Neuronal stem cell (in vitro differentiated cells): ENCODE measurements around the gene TNNC1. TPM values are rescaled to one million over a fixed set of nuclear protein-coding genes. Genes with fewer than 3 reads are reported as not detected.

Source experiments
- DNase-seq: peaks from one replicate; pipeline ENCODE4 v3.0.0-alpha.2; 2013; ENCODE audit warnings: low spot score
- H2AFZ ChIP-seq: one replicate; pipeline ENCODE4 v1.6.1; 2013; ENCODE audit warnings: mild to moderate bottlenecking, low read length, inconsistent platforms
- H2AK5ac ChIP-seq: 2 replicates; pipeline ENCODE4 v1.6.1; 2013; ENCODE audit warnings: low read depth, mild to moderate bottlenecking, inconsistent platforms, low read length, moderate library complexity, mixed read lengths
- H2BK120ac ChIP-seq: 2 replicates; pipeline ENCODE4 v1.6.1; 2013; ENCODE audit warnings: low read depth, mild to moderate bottlenecking, inconsistent platforms, low read length, moderate library complexity, mixed read lengths
- H2BK12ac ChIP-seq: one replicate; pipeline ENCODE4 v1.6.1; 2013; ENCODE audit warnings: low read length, inconsistent platforms
- H2BK15ac ChIP-seq: 2 replicates; pipeline ENCODE4 v1.6.1; 2013; ENCODE audit warnings: mild to moderate bottlenecking, low read length, inconsistent platforms, mixed read lengths
- H2BK5ac ChIP-seq: one replicate; pipeline ENCODE4 v1.6.1; 2013; ENCODE audit warnings: inconsistent platforms, mild to moderate bottlenecking, low read length, moderate library complexity
- H3K14ac ChIP-seq: one replicate; pipeline ENCODE4 v1.6.1; 2013; ENCODE audit warnings: low read length, inconsistent platforms
- H3K18ac ChIP-seq: 2 replicates; pipeline ENCODE4 v1.6.1; 2013; ENCODE audit warnings: low read length, inconsistent platforms
- H3K23ac ChIP-seq: 2 replicates; pipeline ENCODE4 v1.6.1; 2013; ENCODE audit warnings: low read depth, mild to moderate bottlenecking, mixed read lengths, low read length, inconsistent platforms; ENCODE audit not compliant: poor library complexity
- H3K27ac ChIP-seq: replicated peaks from 3 replicates; pipeline ENCODE4 v1.5.1; 2013; ENCODE audit warnings: low read length, inconsistent platforms
- H3K27me3 ChIP-seq, 3 experiments: 2 replicates each; pipeline ENCODE4 v1.6.1; 2013; ENCODE audit warnings: low read length in 3 of 3, mild to moderate bottlenecking in 2 of 3, inconsistent platforms in 1 of 3, low read depth in 1 of 3, mixed read lengths in 1 of 3, moderate library complexity in 1 of 3; ENCODE audit not compliant: control insufficient read depth in 3 of 3, insufficient read depth in 3 of 3
- H3K36me3 ChIP-seq, 2 donors: replicated peaks in 1 of 2; 2 replicates each; pipeline ENCODE4 v1.6.1; 2013; ENCODE audit warnings: low read length in 2 of 2; ENCODE audit not compliant: control insufficient read depth in 2 of 2, insufficient read depth in 2 of 2
- H3K4ac ChIP-seq: 2 replicates; pipeline ENCODE4 v1.6.1; 2013; ENCODE audit warnings: inconsistent platforms, mild to moderate bottlenecking, low read length, moderate library complexity
- H3K4me1 ChIP-seq, 2 donors: 1 replicate in 1 of 2; 2 replicates in 1 of 2; pipeline ENCODE4 v1.6.1; 2013; ENCODE audit warnings: low read length in 2 of 2, low read depth in 1 of 2; ENCODE audit not compliant: control insufficient read depth in 2 of 2, insufficient read depth in 1 of 2
- H3K4me2 ChIP-seq: one replicate; pipeline ENCODE4 v1.6.1; 2013; ENCODE audit warnings: mild to moderate bottlenecking, low read length, inconsistent platforms; ENCODE audit not compliant: insufficient read depth, poor library complexity, severe bottlenecking
- H3K4me3 ChIP-seq, 2 donors: 2 replicates each; pipeline ENCODE4 v1.5.1; 2013; ENCODE audit warnings: low read length in 2 of 2, mild to moderate bottlenecking in 2 of 2, inconsistent platforms in 1 of 2, moderate library complexity in 1 of 2
- H3K79me1 ChIP-seq: one replicate; pipeline ENCODE4 v1.6.1; 2013; ENCODE audit warnings: low read depth, mild to moderate bottlenecking, inconsistent platforms, low read length, moderate library complexity
- H3K9ac ChIP-seq: one replicate; pipeline ENCODE4 v1.6.1; 2013; ENCODE audit warnings: mild to moderate bottlenecking, low read depth, low read length, inconsistent platforms; ENCODE audit not compliant: poor library complexity
- H3K9me3 ChIP-seq, 2 donors: replicated peaks in 1 of 2; 2 replicates each; pipeline versions ENCODE3 to v1.6.1; 2013; ENCODE audit warnings: low read length in 2 of 2, mild to moderate bottlenecking in 2 of 2, inconsistent platforms in 1 of 2, low read depth in 1 of 2, mixed read lengths in 1 of 2, moderate library complexity in 1 of 2; ENCODE audit not compliant: control insufficient read depth in 2 of 2, insufficient read depth in 1 of 2
- H4K8ac ChIP-seq: one replicate; pipeline ENCODE4 v1.6.1; 2013; ENCODE audit warnings: low read depth, mild to moderate bottlenecking, inconsistent platforms, low read length, moderate library complexity
- H4K91ac ChIP-seq: one replicate; pipeline ENCODE4 v1.6.1; 2013; ENCODE audit warnings: low read length, low read depth, mild to moderate bottlenecking, inconsistent platforms; ENCODE audit not compliant: poor library complexity
- WGBS, 2 donors: extraction: QIAGEN DNeasy Blood & Tissue Kit; methylation state at CpG; one replicate each; pipeline ENCODE4 v1.1.7; 2013; ENCODE audit warnings: missing lambda C conversion rate in 2 of 2, mixed read lengths in 1 of 2; ENCODE audit not compliant: insufficient read length in 2 of 2, insufficient replicate concordance in 1 of 2; ENCODE audit errors: extremely low coverage in 2 of 2; 5-methylcytosine and 5-hydroxymethylcytosine counted together
- polyA plus RNA-seq, 2 experiments: library from polyadenylated mRNA; stranded (reverse); fragments of 200-250 nt; gene quantifications; one replicate each; pipeline ENCODE4 v1.2.3, GENCODE V29; 2013

The TNNC1 gene
- polyA plus RNA-seq (2013, experiment 1 of 2) = 7.4 TPM
- 6.4 TPM for polyA plus RNA-seq (2013, experiment 2 of 2)

GRCh38 chr3:52453496-52454249 lies at the start of gene TNNC1:
Gene TNNC1, minus strand, starts transcription at chr3:52454041. Its CDS starts 26 bp downstream, at chr3:52454015.
- Histone ChIP-seq H3K4ac (no peak within 1 kb of the TSS), H3K4me1 (peaks cover 39 to 41% of the 10 kb centered on the region in 2 donors), H3K14ac (no peak within 1 kb of the TSS), H2AFZ (peak within 1 kb of the TSS; percentile 98), H3K9me3 (no peaks in the 10 kb centered on the region), H4K91ac (no peak within 1 kb of the TSS), H3K4me2 (no peak within 1 kb of the TSS), H3K9ac (no peak within 1 kb of the TSS), H3K18ac (peak within 1 kb of the TSS; percentile 88), H2BK15ac (peak within 1 kb of the TSS; percentile 84), H3K36me3 (peaks cover 9 to 19% of the 10 kb centered on the region in 2 donors), H3K27me3 (peaks cover 0 to 3% (median 0%) of the 10 kb centered on the region in 3 experiments), H2BK5ac (no peak within 1 kb of the TSS), H2BK120ac (no peak within 1 kb of the TSS), H3K27ac (peak within 1 kb of the TSS; percentile 1), H3K4me3 (peak within 1 kb of the TSS in 1 of 2 donors; percentile 82), H2AK5ac (peak within 1 kb of the TSS; percentile 79), H2BK12ac (peak within 1 kb of the TSS; percentile 18), H3K79me1 (peaks cover 12% of the 10 kb centered on the region), H3K23ac (no peak within 1 kb of the TSS), H4K8ac (no peak within 1 kb of the TSS)
- no peak for DNase-seq
- WGBS, 2 donors = no CpG with 5 or more reads among the region's 16 CpGs

DNA sequence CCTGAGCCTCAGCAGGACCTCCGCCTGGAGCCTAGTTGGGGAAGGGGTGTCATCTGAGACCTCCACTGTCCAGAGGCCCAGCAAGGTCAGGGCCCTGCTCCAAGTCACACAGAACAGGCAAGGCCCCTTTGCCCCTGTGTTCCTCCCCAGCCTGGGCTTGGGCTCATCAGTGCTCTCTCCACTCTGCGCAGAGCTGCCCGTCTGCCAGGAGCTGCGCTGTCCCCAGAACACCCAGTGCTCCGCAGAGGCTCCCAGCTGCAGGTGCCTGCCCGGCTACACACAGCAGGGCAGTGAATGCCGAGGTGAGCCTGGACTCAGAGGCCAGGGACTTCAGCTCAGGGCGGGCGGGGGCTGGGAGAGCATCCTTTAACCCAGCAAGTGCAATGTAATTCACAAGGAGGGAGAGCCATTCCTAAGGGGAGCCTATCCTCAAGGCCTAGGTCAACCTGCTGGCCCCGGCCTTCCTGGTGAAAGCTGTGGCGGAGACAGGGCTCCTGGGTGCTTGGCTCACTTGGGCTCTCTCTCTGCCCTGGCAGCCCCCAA lies 49.0 kb upstream of the TNNC1 start:
- no peak overlapping the region for H2AFZ ChIP-seq
- no peaks in the 10 kb centered on the region for H3K36me3 ChIP-seq
- H3K79me1 ChIP-seq = peaks cover 2% of the 10 kb centered on the region
- H3K4me1 ChIP-seq = peaks cover 0 to 17% of the 10 kb centered on the region in 2 donors
- H4K91ac ChIP-seq = no peak overlapping the region
- no peak overlapping the region for H2BK120ac ChIP-seq
- peak overlapping the region; percentile 96 for H2AK5ac ChIP-seq
- no peak overlapping the region for H3K18ac ChIP-seq
- H2BK5ac ChIP-seq = no peak overlapping the region
- WGBS, 2 donors = no CpG with 5 or more reads among the region's 11 CpGs
- no peak overlapping the region for H3K9ac ChIP-seq
- no peak for DNase-seq
- peaks cover 0 to 22% (median 0%) of the 10 kb centered on the region in 3 experiments for H3K27me3 ChIP-seq
- H3K4ac ChIP-seq = no peak overlapping the region
- no peak overlapping the region for H3K4me2 ChIP-seq
- H2BK12ac ChIP-seq = no peak overlapping the region
- H3K4me3 ChIP-seq = no peak overlapping the region
- H3K9me3 ChIP-seq = no peaks in the 10 kb centered on the region
- no peak overlapping the region for H4K8ac ChIP-seq
- no peak overlapping the region for H3K14ac ChIP-seq
- no peak overlapping the region for H3K27ac ChIP-seq
- H2BK15ac ChIP-seq = peak overlapping the region; percentile 49
- no peak overlapping the region for H3K23ac ChIP-seq

DNA sequence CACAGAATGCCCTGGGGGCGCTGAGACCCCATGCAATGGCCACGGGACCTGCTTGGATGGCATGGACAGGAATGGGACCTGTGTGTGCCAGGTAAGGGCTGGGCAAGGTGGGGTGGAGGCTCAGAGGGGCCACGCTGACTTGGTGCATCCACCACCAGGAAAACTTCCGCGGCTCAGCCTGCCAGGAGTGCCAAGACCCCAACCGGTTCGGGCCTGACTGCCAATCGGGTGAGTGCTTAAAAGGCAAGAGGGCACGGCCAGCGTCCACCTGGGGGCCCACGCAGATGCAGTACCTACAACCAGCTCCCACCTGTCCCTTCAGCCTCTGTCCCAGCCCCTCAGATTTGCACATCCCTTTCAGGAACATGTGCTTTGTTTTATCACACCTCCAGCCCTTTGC lies 48.2 kb upstream of the TNNC1 start:
- Histone ChIP-seq H2BK120ac (no peak overlapping the region), H3K23ac (no peak overlapping the region), H3K4me1 (peaks cover 0 to 13% of the 10 kb centered on the region in 2 donors), H4K8ac (no peak overlapping the region), H3K9me3 (no peaks in the 10 kb centered on the region), H4K91ac (no peak overlapping the region), H2BK5ac (peak overlapping the region; percentile 10), H3K9ac (no peak overlapping the region), H2BK12ac (peak overlapping the region; percentile 22), H3K27me3 (peaks cover 0 to 22% (median 0%) of the 10 kb centered on the region in 3 experiments), H3K18ac (no peak overlapping the region), H3K36me3 (no peaks in the 10 kb centered on the region), H3K14ac (no peak overlapping the region), H3K79me1 (peaks cover 2% of the 10 kb centered on the region), H3K27ac (no peak overlapping the region), H3K4ac (no peak overlapping the region), H3K4me2 (no peak overlapping the region), H2AFZ (no peak overlapping the region), H2BK15ac (peak overlapping the region; percentile 58), H2AK5ac (peak overlapping the region; percentile 58), H3K4me3 (no peak overlapping the region)
- no peak for DNase-seq
- WGBS, 2 donors = no CpG with 5 or more reads among the region's 11 CpGs

- Histone ChIP-seq H4K91ac (no peak overlapping the region), H3K23ac (no peak overlapping the region), H3K36me3 (no peaks in the 10 kb centered on the region), H2AK5ac (peak overlapping the region; percentile 58), H2BK15ac (no peak overlapping the region), H2BK12ac (no peak overlapping the region), H4K8ac (no peak overlapping the region), H3K4me3 (no peak overlapping the region), H3K9ac (no peak overlapping the region), H3K27me3 (peaks cover 0 to 22% (median 0%) of the 10 kb centered on the region in 3 experiments), H2BK120ac (peak overlapping the region; percentile 17), H3K4ac (no peak overlapping the region), H3K27ac (no peak overlapping the region), H2BK5ac (peak overlapping the region; percentile 10), H3K14ac (peak overlapping the region; percentile 51), H3K18ac (peak overlapping the region; percentile 79), H3K9me3 (no peaks in the 10 kb centered on the region), H3K79me1 (no peaks in the 10 kb centered on the region), H3K4me2 (no peak overlapping the region), H2AFZ (no peak overlapping the region), H3K4me1 (peaks cover 0 to 8% of the 10 kb centered on the region in 2 donors)
- no peak for DNase-seq
- WGBS, 2 donors = no CpG with 5 or more reads among the region's 11 CpGs
Measured at GRCh38 chr3:52501046-52501445, 47.2 kb upstream of the TNNC1 start.
